ENCODE measurements around the gene EIF4E1B. TPM values are rescaled to one million over a fixed set of nuclear protein-coding genes. Genes with fewer than 3 reads are reported as not detected.

Gene EIF4E1B
- polyA plus RNA-seq, 1 donor: not detected

DNA sequence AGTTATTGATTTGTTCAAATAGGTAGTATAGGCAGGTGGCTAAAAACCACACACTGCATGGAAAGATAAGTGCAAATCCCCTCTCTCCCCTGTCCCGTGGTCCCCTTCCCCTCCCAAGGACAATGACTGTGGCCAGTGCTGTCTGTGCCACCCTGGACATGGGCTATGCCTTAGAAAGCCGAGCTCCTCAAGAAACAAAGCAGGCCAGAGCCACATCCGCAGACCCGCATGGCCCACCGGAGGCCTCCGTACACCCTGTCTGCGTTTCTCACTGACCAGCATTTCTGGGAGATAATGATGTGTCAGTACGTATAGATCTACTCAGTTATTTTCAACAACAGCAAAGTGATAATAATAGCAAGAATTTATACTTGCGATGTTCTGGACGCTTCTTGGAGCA is 33.1 kb downstream of the EIF4E1B start:
- DNase-seq (ENCODE audit: low read depth): no peak

DNA sequence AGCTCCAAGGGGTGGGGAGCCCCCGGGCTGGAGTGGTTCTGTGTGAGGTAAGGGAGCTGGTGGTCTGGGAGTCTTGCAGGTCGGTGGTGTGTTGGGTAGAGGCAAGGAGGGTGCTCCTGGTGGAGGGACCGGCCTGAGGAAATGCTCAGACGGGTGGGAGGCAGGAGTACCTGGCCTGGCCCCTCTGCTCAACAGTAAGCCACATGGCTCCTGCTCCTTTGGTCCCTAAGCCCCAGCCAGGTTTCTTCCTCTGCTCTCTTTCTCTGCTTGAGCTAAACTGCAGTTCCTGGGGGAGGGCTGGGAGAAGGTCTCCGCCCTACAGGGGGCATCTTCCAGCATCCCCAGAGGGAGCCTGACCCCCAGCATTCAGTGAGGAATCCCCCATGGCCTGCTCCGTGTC is 34.0 kb downstream of the EIF4E1B start:
- no peak for DNase-seq (ENCODE audit: low read depth)

DNA sequence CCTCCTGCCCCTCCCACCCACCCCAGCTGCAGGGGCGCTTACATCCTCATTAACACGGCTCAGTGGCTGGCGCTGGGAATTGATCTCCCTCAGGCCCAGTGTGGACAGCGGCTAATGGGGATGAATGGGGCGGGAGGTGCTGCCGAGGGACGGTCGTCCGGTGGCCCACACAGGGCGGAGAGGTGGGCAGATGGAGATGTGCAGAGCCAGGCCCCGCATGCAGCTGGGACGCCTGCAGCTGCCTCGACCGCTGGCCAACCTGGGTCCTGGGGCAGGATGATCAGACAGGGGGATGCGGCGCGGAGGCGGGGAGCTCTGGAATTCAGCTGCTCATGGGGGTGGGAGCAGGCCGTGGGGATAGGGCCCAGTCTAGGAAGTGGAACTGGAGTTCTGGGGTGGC is 34.4 kb downstream of the EIF4E1B start:
- no peak for DNase-seq (ENCODE audit: low read depth)

DNA sequence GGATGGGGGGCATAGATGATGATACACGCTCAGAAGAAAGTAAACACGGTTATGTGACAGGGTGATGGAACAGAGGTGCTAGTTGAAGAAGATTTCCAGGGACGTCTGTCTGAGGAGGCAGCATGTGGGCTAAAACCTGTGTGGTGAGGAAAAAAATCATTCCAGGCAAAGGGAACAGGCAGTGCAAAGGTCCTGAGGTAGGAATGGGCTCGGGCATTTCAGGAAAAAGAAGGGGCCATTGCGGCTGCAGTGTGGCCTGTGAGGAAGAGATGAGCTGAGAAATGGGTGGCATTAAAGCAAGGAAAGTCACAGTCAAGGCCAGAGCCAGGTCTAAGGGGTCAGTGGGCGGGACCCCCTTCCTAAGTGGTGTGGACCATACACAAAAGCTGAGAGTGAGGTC is 35.0 kb downstream of the EIF4E1B start:
- no peak for DNase-seq (ENCODE audit: low read depth)

DNA sequence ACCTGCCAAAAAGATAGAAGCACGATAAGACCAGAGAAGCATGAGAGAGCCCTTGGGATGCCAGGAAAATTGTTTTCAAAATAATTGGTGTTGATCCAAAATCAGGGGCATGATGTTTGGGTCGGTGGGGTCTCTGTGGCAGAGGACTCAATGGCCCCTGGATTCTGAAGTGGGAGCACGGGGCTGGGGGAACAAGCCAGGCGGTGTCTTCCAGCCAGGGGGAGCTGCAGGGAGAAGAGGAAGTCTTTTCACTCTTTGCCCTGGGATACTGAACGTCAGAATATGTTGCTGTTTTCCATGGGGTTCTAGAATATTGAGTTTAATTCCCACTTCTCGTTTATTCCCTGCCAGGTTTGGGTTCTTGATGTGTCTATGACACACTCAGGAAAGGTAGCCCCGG is 37.2 kb downstream of the EIF4E1B start:
- DNase-seq (ENCODE audit: low read depth): no peak

DNA sequence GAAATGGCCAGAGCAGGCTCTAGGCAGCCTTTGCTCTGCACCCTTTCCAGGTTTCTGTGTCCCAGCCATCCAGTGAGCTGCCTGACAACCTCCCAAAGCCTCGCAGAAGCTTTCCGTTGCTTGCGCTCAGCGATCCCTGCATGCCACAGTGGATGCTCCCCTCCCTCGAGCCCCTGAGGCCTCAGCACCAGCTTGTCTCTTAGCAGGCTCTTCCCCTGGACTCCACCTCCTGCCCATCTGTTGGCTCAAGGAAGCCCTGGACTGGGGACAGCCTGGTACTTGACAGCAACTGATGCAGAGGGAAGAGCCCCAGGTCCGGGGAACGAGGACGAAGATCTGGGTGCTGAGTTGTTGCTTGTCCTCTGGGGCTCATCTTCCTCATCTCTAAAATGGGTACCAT is 40.0 kb downstream of the EIF4E1B start:
- no peak for DNase-seq (ENCODE audit: low read depth)

DNA sequence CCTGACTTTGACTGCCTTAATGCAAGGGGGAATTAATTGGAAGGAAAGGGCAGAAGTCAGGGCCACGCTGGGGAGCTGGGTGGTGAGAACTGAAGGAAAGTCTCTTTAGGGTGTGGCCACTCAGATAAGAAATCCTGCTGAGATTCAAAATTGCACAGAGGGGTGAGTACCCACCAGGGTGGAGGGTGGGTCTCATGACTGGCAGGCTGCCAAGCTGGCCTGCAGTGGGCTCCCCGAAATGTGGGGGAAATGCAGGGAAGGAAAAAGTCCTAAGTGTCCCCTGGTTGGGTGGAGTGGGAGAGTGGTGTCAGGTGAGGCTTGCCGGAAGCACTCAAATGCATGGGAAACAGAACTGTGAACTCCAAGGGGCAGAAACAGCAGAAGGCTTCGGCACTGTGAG is 40.9 kb downstream of the EIF4E1B start:
- no peak for DNase-seq (ENCODE audit: low read depth)

DNA sequence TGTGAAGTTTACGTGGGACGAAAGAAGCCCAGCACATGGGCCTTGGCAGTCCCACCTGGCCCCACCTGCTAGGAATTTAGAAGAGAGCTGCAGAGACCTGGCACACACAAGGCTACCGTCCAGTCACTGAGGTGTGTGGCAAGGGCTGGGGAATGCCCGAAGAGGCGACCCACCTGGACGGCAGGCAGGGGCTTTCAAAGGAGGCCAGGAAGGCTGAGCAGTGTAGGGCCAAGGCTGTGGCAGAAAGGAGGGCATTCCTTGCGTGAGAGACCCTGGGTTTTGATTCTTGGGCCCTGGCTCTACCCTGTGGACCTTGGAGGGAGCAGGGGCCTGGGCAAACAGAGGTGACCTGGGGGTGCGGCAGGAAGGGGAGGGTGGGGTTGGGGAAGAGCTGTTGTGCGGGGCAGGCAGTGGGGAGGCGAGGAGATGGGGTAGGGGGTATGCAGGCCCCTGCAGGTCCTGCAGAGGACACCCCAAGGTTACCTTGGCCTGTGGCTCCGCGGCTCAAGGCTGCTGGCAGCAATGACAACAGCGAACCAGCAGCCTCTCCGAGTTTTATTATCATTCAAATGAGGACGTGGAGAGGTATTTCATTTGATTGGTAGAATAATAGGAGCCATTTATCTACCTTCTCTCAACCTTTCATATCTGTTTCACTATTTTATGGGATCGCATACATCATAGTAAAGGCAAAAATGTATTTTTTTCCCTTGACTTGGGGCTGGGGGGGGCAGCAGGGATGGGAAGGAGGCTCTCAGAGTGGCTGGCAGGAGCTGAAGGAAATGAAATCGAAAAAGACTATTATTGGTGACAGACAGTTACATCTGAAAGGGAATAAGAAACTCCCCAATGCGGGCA is 41.6 kb downstream of the EIF4E1B start:
- no peak for DNase-seq (ENCODE audit: low read depth)

DNA sequence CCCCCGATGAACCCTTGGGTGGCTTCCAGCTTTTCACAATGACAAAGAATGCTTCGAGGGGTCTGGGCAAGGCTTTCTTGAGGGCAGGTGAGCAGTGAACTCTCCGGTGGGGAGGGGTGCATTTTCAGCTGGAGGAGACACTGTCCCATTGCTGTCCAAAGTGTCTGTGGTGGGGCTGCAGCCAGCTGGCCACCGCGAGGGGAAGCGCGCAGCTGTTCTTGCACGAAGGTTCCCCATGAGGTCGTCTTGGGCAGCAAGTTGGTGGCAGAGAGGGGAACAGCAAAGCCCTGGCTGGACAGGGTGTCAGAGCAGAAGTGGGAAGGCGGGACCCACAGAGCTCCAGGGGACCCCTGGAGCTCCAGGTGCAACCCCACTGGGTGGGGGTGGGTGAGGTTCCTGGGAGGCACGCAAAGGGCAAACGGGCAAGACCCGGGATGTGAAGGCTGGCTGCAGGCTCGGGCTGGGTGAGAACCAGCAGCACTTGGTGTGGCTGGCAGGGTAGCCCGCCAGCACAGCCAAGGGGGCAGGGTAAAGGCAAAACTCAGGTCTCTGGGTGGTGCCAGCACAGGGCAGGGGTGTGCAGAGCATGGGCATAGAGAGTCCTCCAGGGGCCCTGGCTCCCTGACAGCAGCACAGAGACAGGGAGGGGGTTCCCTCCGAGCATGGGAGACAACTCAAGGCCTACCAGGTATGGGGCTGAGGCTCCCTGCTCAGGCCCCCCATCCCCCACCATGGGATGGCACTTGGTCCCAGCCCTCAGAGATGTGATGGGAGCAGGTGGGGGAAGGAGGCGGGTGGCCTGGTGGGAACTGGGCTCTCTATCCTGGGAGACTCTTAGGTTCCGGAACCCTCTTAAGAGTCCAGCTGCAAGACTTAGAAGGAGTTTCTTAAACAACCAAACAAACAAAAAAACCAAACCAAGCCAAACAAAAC is 43.4 kb downstream of the EIF4E1B start:
- DNase-seq (ENCODE audit: low read depth): no peak

DNA sequence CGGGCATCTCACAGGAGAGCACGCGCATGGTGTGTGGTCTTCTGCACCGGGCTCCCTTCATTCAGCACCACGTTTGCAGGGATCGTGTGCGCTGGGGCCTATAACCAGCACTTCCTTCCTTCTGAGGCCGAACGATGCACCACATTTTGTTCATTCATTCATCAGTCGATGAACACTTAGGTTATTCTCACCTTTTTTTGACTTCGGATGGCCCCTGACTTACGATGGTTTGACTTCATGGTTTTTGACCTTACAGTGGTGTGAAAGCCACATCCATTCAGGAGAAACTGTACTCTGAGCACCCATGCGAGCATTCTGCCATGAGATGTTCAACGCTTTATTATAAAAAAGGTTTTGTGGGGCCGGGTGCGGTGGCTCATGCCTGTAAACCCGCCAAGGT is 44.3 kb downstream of the EIF4E1B start:
- DNase-seq (ENCODE audit: low read depth): no peak

DNA sequence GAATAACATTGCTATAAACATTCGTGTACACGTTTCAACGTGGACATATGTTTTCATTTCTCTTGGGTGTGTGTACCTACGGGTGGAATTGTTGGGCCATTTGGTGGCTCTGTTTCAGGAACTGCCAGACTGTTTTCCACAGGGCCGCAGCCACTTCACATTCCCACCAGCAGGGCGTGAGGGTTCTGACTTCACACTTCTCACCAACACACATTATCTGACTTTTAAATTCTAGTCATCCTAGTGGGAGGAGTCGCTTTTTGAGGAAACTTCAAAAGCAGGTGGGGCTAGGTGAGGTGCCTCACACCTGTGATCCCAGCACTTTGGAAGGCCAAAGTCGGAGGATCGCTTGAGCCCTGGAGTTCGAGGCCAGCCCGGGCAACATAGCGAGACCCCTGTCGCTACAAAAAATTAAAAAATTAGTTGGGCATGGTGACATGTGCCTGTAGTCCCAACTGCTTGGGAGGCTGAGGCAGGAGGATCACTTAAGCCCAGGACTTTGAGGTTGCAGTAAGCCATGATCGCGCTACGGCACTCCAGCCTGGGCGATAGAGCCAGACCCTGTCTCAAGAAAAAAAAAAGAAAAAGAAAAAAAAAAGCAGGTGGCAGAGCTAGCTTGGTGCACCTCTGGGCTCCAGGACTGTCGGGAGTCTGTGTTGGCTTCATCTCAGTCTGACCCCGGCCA is 45.3 kb downstream of the EIF4E1B start:
- no peak for DNase-seq (ENCODE audit: low read depth)

DNA sequence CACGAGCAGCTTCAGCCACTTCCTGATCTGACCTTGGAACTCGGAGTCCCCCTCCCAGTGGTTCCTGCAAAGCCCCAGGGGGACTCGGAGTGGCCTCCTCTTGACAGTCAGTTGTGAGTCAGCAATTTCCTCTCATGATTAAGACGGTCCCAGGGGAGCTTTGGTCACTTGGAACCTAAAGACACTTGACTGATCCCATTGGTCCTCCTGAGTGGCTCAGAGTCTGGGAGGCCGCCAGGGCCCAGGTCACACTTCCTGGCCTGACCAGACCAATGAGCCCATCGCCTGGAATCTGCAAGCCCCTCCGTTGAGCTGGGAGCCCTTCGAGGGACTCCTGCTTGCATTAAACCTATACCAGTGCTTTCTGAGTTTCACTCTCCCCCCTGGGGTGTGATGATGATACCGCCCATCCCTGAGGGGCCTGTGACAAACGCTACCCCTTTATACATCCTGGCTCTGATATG is 45.9 kb downstream of the EIF4E1B start:
- no peak for DNase-seq (ENCODE audit: low read depth)

DNA sequence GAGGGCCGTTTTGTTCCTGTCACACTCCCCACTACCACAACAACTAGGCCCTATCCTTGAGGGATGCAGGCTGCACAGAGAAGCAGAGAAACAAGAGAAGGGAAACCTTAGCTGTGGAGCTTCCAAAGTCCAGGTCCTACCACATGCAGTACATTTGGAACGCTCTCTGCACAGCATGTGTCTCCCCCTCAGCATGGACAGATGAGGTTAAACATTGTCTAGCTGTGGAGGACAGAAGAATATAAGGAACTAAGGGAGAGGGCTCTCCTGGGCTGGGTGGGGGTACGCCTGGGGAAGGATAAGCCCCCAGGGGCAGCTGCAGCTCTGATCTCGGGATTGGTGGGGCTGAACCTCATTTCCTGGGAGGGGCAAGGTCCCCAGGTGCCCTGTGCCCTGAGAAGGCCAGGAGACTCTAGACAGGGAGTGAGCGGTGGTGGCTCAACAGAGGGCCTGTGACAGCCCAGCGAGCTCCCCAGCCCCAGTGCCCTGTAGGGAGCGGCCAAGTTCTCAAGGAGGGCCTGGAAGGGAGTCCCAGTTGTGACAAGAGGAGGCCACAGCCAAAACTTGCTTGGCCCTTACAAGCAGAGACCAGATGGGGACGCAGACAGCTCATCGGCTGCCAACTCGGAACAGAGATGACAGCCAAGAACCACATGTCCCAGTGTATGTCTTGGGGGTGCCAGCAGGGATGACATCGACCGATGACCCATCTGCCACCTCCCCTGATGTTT is 46.9 kb downstream of the EIF4E1B start:
- no peak for DNase-seq (ENCODE audit: low read depth)

DNA sequence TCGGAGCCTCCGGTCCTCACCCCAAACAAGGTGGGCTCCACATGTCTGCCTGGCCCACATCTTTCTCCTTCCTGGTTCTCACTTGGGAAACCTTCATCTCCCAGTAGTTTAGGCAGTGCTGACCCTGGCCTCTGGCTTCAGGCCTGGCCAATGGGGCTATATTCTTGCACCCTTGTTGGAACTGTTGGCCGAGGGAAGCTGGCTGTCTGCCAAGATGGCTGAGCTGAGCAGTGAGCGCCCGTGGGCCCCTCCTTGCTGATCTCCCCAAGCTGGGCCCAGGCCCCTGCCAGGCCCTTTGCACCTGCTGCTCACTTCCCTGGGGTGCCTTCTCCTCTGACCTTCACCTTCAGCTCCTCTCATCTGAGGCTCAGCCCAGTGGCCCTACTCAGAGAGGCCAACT is 48.1 kb downstream of the EIF4E1B start:
- DNase-seq (ENCODE audit: low read depth): no peak

DNA sequence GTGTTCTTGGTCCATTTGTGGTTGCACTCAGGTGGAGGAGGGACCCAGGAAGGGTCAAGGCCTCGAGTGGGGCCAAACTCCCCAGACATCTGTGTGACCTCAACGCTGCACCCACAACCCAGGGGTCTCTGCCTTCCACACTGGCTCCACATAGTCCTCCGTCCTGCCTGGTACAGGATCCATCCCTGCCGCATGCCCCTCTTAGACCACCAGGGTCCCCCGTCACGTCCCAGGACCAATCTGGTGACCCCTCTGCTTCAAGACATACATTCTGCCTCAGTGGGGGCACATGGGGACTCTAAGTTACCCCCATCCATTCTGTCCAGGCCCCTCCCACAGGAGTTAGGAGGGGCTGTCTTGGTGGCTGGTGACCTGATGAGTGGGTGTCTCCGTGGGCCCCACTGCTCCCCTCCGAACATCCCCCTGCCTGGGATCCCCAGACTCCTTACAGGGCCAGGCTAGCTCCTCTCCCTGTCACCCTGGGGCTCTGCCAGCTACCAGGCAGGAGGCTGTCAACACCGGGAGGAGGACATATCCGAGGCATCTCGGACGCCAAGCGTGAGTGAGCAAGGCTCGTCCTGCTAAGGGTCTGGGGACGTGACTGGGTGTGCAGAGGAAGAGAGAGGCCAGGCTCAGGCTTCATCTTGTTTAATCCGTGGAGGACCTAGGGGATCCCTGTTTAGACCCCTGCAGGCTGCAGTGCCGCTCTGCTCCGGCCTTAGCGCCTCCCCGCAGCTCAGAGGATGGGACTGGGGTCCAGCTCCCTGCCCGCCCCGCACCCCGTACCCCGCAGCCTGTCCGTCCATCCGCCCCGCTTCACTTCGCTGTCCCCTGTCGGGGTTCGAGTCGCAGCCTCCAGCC is 49.1 kb downstream of the EIF4E1B start:
- DNase-seq (ENCODE audit: low read depth): no peak

DNA sequence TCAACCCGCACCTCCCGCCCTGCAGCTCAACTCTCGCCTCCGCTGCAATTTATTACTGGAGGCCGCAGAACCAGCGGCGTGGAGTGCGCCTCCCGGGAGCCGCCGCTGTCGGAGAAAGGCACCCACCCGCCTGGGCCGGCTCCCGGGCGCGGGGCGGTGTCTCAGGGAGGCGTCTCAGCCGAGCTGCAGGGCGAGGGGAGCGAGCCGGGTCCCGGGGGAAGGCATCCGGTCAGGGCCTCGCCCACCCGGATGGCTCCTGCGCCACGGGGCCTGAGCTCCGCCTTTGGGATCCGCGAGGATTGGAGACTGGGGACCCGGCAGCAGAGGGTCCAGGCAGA is 49.7 kb downstream of the EIF4E1B start:
- no peak for DNase-seq (ENCODE audit: low read depth)

DNA sequence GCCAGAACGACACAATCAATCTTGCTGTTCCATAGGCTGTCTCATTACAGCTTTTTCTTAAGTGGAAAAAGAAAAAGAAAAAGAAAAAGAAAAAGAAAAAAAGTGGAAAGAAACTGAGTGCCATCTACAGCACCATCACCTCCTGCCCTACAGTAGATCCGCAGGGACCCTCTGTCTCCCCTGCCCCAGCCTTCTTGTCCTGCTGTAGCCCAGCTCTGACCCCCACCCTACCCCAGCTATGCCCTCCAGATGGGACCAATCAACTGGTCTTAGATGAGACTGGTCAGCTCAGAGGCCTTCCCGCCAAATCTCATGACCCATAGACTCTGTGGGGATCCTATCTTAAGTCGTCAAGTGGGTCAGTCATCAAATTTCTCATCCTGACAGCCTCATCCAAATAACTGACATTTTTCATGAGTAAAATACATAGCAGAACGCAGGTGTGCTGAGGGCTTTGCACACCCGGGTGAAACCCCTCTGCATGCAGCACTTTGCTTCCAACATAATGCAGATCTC is 51.6 kb downstream of the EIF4E1B start:
- DNase-seq (ENCODE audit: low read depth): no peak

DNA sequence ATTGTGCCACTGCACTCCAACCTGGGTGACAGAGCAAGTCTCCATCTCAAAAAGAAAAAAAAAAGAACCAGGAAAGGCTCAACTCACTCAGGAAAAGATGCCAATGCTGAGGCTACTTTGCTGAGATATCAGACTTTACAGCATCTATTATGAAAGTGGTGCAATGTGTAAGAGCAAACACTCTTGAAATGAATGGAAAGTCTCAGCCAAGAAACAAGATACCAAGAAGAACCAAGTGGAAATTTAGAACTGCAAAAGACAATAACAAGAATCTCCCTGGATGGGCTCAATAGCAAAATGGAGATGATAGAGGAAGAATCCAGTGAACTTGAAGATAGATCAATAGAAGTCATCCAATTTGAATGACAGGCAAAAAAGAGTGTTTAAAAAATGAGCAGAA is 54.5 kb downstream of the EIF4E1B start:
- DNase-seq (ENCODE audit: low read depth): no peak

DNA sequence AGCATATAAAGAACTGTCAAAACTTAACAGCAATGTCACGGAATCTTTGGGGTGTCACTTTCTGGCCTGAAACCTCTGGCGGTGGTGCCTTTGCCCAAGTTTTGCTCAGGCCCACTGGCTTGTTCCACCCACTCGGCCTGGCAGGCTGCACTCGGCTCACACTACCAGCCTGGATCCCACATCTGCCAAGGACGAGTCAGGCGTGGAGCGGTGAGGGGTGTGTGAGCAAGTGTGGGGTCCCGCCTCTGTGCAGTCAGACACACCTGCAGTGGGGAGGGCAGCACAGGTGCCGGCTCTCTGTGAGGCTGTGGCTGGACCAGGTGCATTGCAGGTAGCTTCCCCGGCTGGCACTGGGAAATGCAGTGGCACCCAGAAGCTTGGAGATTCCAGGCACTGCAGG is 56.8 kb downstream of the EIF4E1B start:
- DNase-seq (ENCODE audit: low read depth): no peak

DNA sequence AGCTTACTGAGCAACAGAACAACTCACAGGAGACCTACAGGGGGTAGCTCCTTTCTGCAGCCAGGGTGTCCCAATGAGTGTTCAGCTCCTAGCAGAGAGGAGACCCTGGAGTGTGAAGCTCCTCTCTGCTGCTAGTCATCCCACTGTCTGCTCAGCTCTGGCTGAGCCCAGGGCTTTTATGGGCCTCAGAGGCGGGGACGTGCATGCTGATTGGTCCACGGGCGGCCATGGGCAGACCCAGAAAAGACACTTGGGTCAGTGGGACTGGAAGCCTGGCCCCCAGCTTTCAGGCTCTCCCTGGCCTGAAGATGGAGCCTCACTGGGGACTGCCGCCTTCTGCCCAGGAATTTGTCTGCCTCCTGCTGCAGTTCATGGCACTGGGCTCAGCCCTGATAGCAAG is 57.4 kb downstream of the EIF4E1B start:
- DNase-seq (ENCODE audit: low read depth): no peak

Measured in forelimb muscle (tissue), 1 donor.